EL (cell line): Measurements from ENCODE around the gene KRTAP10-4.
"Not testable (repeated sequence)": the region's sequence is repeated elsewhere in the genome, so short reads cannot be mapped to it uniquely, and the experiment has no call there.

Experiments used
- DNase-seq: peaks from one replicate; pipeline ENCODE4 v3.0.0-alpha.2; 2016

Gene KRTAP10-4

DNA sequence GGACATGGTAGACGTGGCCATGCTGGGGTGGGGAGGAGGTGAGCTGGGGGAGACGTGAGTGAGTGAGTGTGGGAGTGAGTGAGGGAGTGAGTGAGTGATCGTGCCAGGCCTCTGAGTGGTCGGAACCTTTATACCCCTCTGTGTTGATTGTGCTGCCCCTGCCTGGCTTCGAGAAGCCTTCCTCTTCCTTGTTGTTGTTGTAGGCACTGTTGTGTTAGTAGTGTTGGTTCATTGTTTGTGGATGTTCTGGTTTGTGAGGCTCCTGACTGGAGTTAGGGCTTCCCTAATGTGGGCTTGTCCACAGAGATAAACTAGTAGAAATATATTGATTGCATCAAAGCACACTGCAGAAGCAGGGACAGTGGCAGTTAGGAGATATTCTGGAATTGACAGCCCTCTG is 14.8 kb upstream of the KRTAP10-4 start, which contains the start of gene KRTAP10-3:
TSS of gene KRTAP10-3 (minus strand) at position 101 of the 400 bp plus-strand sequence. CDS start at position 21, 80 bp downstream.
- no peak for DNase-seq

DNA sequence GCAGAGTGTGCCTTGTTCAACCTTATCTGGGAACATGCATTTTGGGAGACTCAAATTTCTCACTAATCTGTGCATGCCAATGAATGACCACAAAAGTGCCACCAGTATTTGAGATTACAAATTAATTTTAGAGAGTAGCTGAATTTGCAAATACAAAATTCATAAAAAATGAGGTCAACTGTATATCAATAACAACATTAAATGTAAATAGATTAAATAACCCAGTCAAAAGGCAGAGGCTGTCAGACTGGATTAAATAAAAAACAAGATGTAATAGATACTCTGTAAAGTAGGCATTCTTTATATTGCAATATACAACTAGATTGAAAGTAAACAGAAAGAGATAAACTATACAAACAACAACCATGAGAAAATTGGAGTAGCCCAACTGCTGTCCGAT is 9.4 kb upstream of the KRTAP10-4 start:
- DNase-seq, result no peak

DNA sequence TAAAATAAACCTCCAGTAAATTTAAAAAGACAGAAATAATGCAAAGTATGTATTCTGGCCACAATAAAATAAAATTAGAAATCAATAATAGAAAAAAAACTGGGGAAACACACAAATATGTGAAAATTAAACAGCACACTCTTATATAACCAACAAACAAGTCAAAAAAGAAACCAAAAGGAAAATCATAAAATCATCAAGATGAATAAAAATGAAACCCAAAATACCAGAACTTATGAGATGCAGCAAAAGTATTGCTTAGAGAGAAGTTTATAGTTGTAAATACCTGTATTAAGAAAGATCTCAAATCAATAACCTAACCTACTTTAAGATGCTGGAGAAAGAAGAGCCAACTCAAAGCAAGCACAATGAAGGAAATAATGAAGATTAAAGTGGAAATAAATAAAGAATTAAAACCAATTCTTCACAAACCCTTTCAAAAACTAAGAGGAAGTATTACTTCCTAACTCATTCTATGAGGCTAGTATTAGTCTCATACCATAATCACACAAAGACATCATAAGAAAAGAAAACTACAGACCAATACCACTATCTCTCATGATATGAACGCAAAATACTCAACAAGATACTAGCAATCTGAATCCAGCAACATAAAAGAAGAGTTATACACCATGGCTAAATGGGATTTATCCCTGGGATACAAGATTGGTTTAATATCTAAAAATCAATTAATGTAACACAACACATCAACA is 8.5 kb upstream of the KRTAP10-4 start:
- DNase-seq, result no peak

DNA sequence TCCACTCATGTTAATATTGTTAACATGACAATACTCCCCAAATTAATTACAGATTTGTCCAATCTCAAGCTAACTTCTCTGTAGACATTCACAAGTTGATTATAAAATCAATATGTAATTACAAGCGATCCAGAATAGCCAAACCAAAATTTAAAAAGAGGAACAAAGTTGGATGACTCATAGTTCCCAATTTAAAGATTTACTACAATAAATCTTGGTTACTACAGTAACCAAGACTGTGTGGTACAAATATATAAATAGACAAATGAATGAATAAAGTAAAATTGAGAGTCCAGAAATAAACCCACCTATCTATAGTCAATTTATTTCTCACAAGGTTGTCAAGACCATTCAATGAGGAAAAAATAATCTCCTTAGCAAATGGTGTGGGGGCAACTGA is 7.1 kb upstream of the KRTAP10-4 start:
- no peak for DNase-seq

DNA sequence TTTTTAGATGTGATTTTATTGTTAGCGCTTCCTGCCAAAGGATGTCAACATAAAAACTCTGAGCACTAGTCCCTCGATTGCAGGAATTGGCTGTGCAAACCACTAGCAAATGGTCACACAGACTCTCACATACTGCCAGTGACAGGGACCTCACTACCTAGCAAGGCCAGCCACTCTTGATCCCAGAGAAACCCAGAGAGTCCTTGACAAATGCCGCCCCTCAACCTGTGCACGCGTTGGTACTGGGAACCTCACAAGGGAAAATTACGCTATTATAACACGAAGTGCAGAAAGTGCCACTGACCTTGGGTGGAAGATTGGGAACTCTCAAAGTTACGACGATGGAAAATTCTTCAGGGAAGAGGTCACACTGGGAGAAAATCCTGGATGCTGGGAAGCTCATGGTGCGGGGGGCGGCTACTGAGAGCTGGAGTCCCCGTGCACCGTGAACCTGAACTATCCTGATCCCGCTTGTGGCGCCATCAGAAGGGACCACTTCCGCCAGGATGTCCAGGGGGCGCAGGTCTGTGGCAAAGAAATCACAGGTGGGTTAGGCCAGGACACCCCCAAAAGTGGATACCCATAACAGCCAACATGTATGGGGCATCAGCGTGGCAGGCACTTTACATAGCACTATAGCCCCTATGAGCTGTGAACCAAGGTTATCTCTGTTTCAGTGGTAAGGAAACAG is 5.9 kb upstream of the KRTAP10-4 start:
- DNase-seq, result no peak

- DNase-seq, result no peak
Observed at GRCh38 chr21:44568261-44568660, 5.3 kb upstream of the KRTAP10-4 start.

DNA sequence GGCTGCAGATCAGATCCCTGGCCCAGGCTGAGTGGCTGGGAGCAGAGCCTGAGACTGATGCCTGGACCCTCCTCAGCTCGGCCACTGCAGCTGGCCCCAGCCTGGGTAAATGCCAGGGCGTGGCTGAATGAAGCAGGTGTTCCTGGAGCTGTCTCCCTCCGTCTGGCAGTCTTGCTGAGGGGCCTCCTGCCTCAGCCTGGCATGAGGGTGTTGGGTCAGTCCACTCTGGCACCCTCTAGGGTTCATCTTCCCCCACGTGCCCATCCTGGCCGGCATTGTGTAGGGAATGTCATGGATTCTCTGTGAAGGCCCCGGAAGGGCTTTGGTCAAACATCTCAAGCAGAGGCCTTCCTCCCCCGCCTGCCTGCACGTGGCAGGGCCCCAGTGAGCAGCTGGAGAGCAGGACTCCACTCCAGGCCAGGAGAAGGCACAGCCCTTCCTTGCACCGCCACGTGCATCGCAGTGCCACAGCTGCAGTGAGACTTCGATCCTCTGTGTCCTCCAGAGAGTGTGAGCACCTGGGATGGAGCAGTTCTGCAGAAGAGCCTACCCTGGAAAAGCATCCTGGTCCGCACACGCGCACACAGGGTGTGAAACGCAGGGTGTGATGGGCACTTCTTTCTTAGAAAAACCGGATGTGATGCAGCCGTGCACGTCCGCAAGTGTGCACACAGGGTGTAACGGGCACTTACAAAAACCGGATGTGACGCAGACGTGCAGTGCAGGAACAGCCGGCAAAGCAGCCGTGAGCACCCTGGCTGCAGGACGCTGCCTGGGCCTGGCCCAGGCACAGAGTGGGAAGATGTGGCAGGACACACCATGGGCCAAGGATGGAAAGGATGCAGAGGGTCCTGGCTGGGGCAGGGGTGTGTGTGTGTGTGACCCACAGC is 4.6 kb upstream of the KRTAP10-4 start:
- DNase-seq, result peak; percentile 13

DNA sequence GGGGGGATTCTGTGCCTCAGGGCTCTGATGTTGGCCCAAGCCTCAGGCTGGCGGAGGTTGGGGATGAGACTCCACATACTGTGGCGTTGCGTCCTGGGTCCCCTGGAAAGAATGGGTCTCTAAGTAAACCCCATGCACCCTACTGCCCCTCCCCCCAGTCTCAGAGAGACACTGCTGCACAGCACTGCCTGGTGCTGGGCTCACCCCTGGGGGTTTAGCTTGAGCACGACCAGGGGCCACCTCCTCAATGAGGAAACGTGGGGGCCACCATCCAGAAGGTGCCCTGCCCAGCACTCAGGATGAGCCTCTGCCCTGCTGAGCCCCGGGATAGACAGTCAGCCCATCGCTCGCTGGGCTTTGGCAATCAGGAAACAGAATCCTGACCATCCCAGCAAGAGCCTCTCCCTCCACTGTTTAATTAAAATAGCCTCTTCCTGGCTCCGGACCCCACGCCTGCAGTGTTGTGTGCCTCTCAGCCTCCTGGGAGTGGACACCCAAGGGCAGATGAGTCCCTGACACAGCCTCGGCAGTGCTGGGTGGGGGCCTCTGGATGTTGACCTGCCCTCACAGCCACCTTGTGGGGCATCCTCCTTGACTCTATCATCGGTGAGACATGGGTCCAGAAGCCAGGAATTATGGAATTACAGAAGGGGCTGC is 3.5 kb upstream of the KRTAP10-4 start:
- DNase-seq, result no peak

GRCh38 chr21:44571296-44571695 is 2.2 kb upstream of the KRTAP10-4 start:
- no peak for DNase-seq

DNA sequence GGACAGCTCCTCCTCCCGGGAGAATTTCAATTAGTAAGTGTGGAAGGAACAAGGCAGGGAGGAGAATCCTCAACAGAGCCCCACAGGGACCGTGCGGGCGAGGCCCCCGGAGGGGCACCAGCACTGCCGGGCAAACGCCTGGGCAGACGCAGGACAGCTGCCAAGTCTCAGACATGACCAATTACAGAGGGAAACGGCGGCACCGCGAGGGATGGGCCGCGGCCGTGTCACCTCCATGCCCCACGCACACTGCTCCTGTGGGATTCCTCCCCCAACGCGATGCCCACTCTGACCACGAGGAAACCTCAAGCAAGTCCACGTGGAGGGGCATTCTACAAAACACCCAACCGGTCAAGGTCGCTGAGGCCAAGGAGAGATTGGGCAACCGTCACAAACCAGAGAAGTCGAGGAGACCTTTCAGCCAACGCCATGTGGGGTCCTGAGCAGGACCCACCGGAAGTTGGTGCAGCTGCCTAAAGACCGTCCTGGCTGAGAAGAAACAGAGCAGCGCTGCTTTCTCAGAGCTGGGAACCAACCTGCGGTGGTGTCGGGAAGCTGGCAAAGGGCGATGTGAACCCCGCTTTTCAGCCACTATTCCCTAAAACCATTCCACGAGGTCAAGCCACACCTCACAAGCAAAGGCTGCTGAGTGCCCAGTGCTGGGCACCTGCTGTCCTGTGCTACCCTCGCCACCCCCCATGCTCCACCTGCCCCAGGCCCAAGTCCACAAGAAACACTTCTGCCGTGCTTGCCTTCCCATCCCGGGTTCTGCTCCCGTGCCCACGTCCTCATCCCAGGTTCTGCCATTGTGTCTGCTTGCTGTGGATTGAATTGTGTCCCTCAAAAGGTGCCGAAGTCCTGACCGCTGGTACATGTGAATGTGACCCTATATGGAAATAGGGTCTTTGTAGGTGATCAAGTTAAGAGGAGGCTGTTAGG is 1.4 kb upstream of the KRTAP10-4 start:
- DNase-seq, result no peak

- no peak for DNase-seq
Observed at GRCh38 chr21:44572959-44573583, 458 bp upstream of the KRTAP10-4 start.

DNA sequence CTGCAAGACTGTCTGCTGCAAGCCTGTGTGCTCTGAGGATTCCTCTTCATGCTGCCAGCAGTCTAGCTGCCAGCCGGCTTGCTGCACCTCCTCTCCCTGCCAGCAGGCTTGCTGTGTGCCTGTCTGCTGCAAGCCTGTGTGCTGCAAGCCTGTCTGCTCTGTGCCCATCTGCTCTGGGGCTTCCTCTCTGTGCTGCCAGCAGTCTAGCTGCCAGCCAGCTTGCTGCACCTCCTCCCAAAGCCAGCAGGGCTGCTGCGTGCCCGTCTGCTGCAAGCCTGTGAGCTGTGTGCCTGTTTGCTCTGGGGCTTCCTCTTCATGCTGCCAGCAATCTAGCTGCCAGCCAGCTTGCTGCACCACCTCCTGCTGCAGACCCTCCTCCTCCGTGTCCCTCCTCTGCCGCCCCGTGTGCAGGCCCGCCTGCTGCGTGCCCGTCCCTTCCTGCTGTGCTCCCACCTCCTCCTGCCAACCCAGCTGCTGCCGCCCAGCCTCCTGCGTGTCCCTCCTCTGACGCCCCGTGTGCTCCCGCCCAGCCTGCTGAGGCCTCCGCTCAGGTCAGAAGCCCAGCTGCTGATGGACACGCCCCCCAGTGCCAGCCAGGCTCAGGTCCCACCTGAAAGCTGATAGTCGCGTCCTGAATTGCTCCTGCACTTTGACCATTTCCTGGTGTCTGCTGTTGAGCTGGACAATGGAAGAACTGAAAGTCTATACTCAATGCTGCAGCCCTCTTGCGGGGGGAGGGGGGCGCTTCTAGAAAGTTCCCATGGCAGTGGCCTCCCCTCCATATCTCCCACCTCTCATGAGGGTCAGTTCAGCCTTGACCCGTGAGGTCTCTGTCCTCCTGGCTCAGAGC is 1.2 kb downstream of the KRTAP10-4 start:
- no peak for DNase-seq

- DNase-seq, result no peak
Observed at GRCh38 chr21:44575307-44576024, 1.9 kb downstream of the KRTAP10-4 start.

GRCh38 chr21:44576025-44576420 is 2.5 kb downstream of the KRTAP10-4 start:
- DNase-seq, result no peak

GRCh38 chr21:44578371-44579055 is 5.0 kb downstream of the KRTAP10-4 start:
- DNase-seq, result no peak

DNA sequence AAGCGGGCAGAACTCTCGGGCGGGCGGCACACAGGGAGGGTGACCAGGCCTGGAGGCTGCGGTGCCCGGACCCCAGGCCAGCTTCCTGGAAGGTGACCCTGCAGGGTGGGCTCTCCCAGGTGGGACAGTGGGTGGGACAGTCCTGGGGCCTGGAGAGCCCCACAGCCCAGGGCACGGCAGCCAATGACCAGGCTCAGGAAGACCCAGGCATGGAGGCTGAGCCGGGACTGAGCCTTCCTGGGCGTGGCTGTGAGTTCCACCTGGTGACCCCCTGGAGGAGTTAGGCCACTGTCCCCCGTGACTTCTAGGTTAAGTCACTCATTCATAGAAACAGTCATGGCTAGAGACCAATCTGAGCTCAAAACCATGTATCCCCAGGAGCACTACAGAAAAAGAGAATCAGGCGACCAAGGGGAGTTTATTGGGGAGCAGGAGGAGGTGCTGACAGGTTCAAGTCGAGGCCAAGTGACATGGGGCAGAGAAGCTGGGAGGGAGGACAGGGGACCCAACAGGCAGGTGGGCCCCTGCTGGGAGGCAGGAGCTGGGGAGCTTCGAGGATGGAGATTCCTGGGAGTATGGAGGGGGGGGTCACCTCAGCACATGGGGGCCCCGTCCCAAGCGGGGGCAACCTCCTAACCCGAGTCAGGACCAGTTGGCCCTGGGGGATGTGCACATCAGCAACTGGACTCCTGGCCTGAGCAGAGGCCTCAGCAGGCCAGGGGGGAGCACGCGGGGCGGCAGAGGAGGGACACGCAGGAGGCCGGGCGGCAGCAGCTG is 5.7 kb downstream of the KRTAP10-4 start:
- DNase-seq, result no peak

DNA sequence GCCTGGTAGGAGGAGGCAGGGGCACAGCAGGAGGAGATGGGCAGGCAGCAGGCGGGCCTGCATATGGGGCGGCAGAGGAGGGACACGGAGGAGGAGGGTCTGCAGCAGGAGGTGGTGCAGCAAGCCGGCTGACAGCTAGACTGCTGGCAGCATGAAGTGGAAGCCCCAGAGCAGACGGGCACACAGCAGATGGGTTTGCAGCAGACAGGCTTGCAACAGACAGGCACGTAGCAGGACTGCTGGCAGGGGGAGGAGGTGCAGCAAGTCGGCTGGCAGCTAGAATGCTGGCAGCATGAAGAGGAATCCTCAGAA is 6.3 kb downstream of the KRTAP10-4 start:
- DNase-seq, result no peak

DNA sequence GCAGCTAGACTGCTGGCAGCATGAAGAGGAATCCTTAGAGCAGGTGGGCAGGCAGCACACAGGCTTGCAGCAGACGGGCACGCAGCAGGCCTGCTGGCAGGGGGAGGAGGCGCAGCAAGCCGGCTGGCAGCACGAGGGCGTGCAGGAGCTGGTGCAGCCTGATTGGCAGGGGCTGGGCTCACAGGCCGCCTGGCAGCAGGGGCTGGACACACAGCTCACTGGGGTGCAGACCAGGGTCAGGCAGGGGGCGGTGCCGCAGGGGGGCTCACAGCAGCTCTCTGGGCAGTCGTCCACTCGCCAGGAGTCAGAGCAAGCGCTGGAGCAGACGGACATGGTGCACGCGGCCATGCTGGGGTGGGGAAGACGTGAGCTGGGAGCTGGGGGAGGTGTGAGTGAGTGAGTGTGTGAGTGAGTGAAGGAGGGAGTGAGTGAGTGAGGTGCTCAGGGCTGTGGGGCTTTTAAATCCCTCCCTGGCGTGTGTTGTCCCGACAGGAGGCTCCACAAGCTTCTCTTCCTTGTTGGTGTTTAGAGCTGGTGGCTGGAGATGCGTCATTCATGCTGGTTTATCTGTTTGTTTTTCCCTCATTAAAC is 6.8 kb downstream of the KRTAP10-4 start, which contains the start of gene KRTAP10-5:
TSS of gene KRTAP10-5 (minus strand) at position 374 of the 591 bp plus-strand sequence. CDS start at position 348, 26 bp downstream.
- not testable (repeated sequence) for DNase-seq
